Cardiac atrium fibroblast (primary cell): Measurements from ENCODE around the gene DCTN1. TPM values are rescaled to one million over a fixed set of nuclear protein-coding genes. Genes with fewer than 3 reads are reported as not detected.

ENCODE experiments used
- total RNA-seq: library from RNA; depleted of rRNA; stranded (reverse); fragments of >200 nt; gene quantifications from 2 replicates; pipeline ENCODE4 v1.2.3, GENCODE V29; 2015

The DCTN1 gene
- 113 and 118 TPM in 2 replicates for total RNA-seq

DNA sequence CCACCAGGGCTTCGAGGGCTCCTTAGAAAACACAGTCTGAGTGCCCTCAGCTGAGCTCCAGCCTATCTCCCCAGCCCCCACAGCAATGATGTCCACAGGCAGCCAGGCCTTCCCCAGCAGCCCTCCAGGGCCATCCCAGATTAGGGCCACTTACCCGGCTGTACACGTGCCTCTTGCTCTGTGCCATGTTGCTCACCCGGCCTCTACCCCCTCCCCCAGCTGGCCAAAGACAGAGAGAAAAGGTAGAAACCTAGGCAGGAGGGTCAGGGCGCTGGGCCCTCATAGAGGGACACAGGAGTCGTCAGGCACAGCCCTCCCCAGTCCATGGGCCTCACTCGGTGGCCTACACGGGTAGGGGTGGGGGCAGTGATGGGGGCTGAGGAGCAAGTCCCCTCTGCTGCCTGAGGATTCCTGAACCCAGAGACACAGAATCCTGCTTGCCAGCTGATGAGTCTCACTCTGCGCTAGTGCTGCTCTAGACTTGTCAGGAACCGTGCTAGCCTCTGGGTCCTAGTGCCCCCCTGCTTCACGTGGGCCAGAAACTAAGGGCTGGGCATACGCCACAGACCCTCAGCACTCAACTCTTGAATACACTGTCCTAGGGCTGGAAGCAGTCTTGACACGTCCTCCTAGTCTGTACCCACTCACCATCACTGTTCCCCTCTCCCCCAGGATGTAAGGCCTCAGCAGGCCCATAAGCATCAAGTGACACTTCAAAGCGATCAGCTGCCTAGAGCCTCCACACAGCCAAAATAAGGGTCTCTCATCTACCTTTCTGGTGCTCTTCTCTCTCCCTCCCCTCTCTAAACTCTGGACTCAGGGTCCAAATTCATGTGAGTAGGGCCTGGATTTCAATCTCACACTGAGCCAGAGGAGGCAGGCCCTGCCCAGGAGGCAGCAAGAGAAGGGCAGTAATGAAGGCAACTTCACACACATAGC is at the start of gene DCTN1:
Gene DCTN1, minus strand, starts transcription at position 461 of the 939 bp plus-strand sequence. Its CDS starts 274 bp downstream, at position 187.

GRCh38 chr2:74421221-74421870 is 41.2 kb upstream of the DCTN1 start, which contains the start of the genes C2orf81 and WDR54:
Gene C2orf81 (minus strand): TSS chr2:74421619. CDS start chr2:74421560, 59 bp downstream.
Gene WDR54 (plus strand): TSS chr2:74421730. CDS start chr2:74422154, 424 bp downstream.

GRCh38 chr2:74343316-74343715 is 36.8 kb downstream of the DCTN1 start, which contains the start of gene SLC4A5:
Gene SLC4A5 (minus strand): TSS chr2:74343416. CDS start chr2:74315023, 28,393 bp downstream.

Other genes with a start within 250 kb of the DCTN1 start
- 26.2 and 39.9 TPM in 2 replicates for gene BOLA3, start 232.4 kb downstream of the DCTN1 start, total RNA-seq
- 68.8 and 85.4 TPM in 2 replicates for gene MOB1A, start 201.4 kb downstream of the DCTN1 start, total RNA-seq
- gene MTHFD2, start 181.7 kb downstream of the DCTN1 start, total RNA-seq, result 181 and 208 TPM in 2 replicates
- under 0.01 and 0.16 TPM in 2 replicates for gene SLC4A5, start 36.9 kb downstream of the DCTN1 start, total RNA-seq
- gene C2orf81, start 41.3 kb upstream of the DCTN1 start, total RNA-seq, result under 0.01 and 0.49 TPM in 2 replicates
- 30.6 and 40.4 TPM in 2 replicates for gene WDR54, start 41.4 kb upstream of the DCTN1 start, total RNA-seq
- 14.4 and 17.7 TPM in 2 replicates for gene RTKN, start 61.6 kb upstream of the DCTN1 start, total RNA-seq
- 7.5 and 23.3 TPM in 2 replicates for gene INO80B, start 74.8 kb upstream of the DCTN1 start, total RNA-seq
- 63.4 and 67.9 TPM in 2 replicates for gene WBP1, start 78.1 kb upstream of the DCTN1 start, total RNA-seq
- 78.3 and 84.1 TPM in 2 replicates for gene MOGS, start 85.1 kb upstream of the DCTN1 start, total RNA-seq
- 28.7 and 37.1 TPM in 2 replicates for gene MRPL53, start 92.4 kb upstream of the DCTN1 start, total RNA-seq
- gene CCDC142, start 102.7 kb upstream of the DCTN1 start, total RNA-seq, result 6.0 and 11.0 TPM in 2 replicates
- gene TTC31, start 102.8 kb upstream of the DCTN1 start, total RNA-seq, result 16.8 and 20.0 TPM in 2 replicates
- gene LBX2, start 119.3 kb upstream of the DCTN1 start, total RNA-seq, result 1.6 and 2.1 TPM in 2 replicates
- 8.6 and 13.2 TPM in 2 replicates for gene PCGF1, start 127.4 kb upstream of the DCTN1 start, total RNA-seq
- not detected in 2 replicates for gene TLX2, start 134.1 kb upstream of the DCTN1 start, total RNA-seq
- gene DQX1, start 145.9 kb upstream of the DCTN1 start, total RNA-seq, result not detected in 2 replicates
- gene AUP1, start 149.4 kb upstream of the DCTN1 start, total RNA-seq, result 77.1 and 80.5 TPM in 2 replicates
- gene HTRA2, start 149.6 kb upstream of the DCTN1 start, total RNA-seq, result 10.9 and 32.0 TPM in 2 replicates
- 76.8 and 97.7 TPM in 2 replicates for gene LOXL3, start 173.6 kb upstream of the DCTN1 start, total RNA-seq
- 27.6 and 30.6 TPM in 2 replicates for gene DOK1, start 174.4 kb upstream of the DCTN1 start, total RNA-seq